MG63 (cell line): ENCODE measurements around the gene HMGXB4. TPM values are rescaled to one million over a fixed set of nuclear protein-coding genes. Genes with fewer than 3 reads are reported as not detected.

Experiments used
- DNase-seq: peaks from one replicate; pipeline ENCODE4 v3.0.0-alpha.2; 2020
- H3K27me3 ChIP-seq: fragments of 250-450 bp; sonication (Bioruptor Pico); 2 replicates; pipeline ENCODE4 v1.5.1; 2020; ENCODE audit warnings: mild to moderate bottlenecking, moderate library complexity
- H3K36me3 ChIP-seq: fragments of 250-450 bp; sonication (Bioruptor Pico); 2 replicates; pipeline ENCODE4 v1.5.1; 2020; ENCODE audit warnings: mild to moderate bottlenecking, moderate library complexity
- H3K4me3 ChIP-seq: fragments of 250-450 bp; sonication (Bioruptor Pico); 2 replicates; pipeline ENCODE4 v1.5.1; 2020; ENCODE audit warnings: mild to moderate bottlenecking, moderate library complexity
- H3K9me3 ChIP-seq: fragments of 250-450 bp; sonication (Bioruptor Pico); 2 replicates; pipeline ENCODE4 v1.5.1; 2020; ENCODE audit warnings: mild to moderate bottlenecking, moderate library complexity
- total RNA-seq: library from RNA; depleted of rRNA; stranded (reverse); fragments of >200 nt; shearing (Covaris generic); gene quantifications from 2 replicates; pipeline ENCODE4 v1.2.3, GENCODE V29; 2014; ENCODE audit warnings: low replicate concordance

The HMGXB4 gene
- total RNA-seq, 1 experiment from 2014 or later = 19.8 TPM

- Histone ChIP-seq H3K9me3 (no peaks in the 10 kb centered on the region), H3K4me3 (no peak overlapping the region), H3K36me3 (peaks cover 10% of the 10 kb centered on the region), H3K27me3 (no peaks in the 10 kb centered on the region)
- DNase-seq = no peak
Measured at GRCh38 chr22:35329114-35329847, 72.0 kb downstream of the HMGXB4 start.

- Histone ChIP-seq H3K27me3 (no peaks in the 10 kb centered on the region), H3K36me3 (peaks cover 8% of the 10 kb centered on the region)
- DNase-seq = no peak
Measured at GRCh38 chr22:35330258-35330861, 73.1 kb downstream of the HMGXB4 start.

DNA sequence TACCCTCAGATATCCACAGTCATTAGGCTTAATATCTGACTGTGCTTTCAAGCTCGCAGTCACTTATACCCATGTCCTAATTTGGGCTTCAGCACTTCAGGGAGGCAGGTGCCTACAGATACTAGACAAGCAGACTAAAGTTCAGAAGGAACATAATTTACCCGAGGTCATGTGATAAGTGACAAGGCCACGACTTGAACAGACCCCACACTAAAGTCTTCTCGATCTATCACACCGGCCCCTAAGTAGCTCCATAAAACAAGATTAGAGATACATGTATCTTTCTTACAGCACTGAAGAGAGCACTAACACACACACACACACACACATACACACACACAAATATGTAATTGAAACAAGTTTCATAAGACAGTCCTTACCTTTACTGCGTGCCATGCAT lies 75.0 kb downstream of the HMGXB4 start:
- H3K36me3 ChIP-seq = peaks cover 8% of the 10 kb centered on the region
- no peaks in the 10 kb centered on the region for H3K9me3 ChIP-seq
- no peak for DNase-seq
- no peak overlapping the region for H3K4me3 ChIP-seq
- H3K27me3 ChIP-seq = no peaks in the 10 kb centered on the region

More at GRCh38 chr22:35330258-35330861, 73.1 kb downstream of the HMGXB4 start:
- H3K4me3 ChIP-seq = no peak overlapping the region
- H3K9me3 ChIP-seq = no peaks in the 10 kb centered on the region

- H3K4me3 ChIP-seq = no peak overlapping the region
- no peak for DNase-seq
- no peaks in the 10 kb centered on the region for H3K27me3 ChIP-seq
- peaks cover 8% of the 10 kb centered on the region for H3K36me3 ChIP-seq
- H3K9me3 ChIP-seq = no peaks in the 10 kb centered on the region
Measured at GRCh38 chr22:35333220-35333619, 75.9 kb downstream of the HMGXB4 start.

DNA sequence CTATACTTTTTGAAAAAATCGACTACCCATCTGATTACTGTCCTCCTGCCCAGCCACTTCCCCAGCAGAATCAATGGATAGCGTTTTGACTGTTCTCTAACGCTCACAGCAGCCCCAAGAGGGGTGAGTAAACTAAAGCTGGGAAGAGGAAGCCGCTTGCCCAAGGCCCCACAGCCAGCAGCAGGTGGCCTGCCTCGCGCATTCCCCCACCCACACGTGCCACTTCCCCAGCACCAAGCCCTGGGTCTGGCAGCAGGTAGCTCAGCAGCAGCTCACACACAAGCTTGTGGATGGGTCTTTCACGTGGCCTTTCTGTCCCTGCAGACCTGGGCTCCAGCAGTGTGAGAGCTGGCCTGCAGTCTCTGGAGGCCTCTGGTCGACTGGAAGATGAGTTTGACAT lies 76.7 kb downstream of the HMGXB4 start:
- H3K9me3 ChIP-seq = no peaks in the 10 kb centered on the region
- H3K36me3 ChIP-seq = peaks cover 8% of the 10 kb centered on the region
- H3K4me3 ChIP-seq = no peak overlapping the region

GRCh38 chr22:35335468-35335867 lies 78.2 kb downstream of the HMGXB4 start:
- peaks cover 4% of the 10 kb centered on the region; the same call in 1 of the 2 replicates for H3K36me3 ChIP-seq
- no peaks in the 10 kb centered on the region for H3K9me3 ChIP-seq
- DNase-seq = no peak
- no peaks in the 10 kb centered on the region for H3K27me3 ChIP-seq
- no peak overlapping the region for H3K4me3 ChIP-seq

More for the DNA sequence above, 76.7 kb downstream of the HMGXB4 start:
- no peaks in the 10 kb centered on the region for H3K27me3 ChIP-seq
- no peak for DNase-seq

GRCh38 chr22:35335936-35336781 lies 78.9 kb downstream of the HMGXB4 start:
- H3K36me3 ChIP-seq = peaks cover 4% of the 10 kb centered on the region; the same call in 1 of the 2 replicates
- H3K4me3 ChIP-seq = no peak overlapping the region
- H3K27me3 ChIP-seq = no peaks in the 10 kb centered on the region
- DNase-seq = no peak
- H3K9me3 ChIP-seq = no peaks in the 10 kb centered on the region

- Histone ChIP-seq H3K4me3 (no peak overlapping the region), H3K36me3 (no peaks in the 10 kb centered on the region; the same call in 1 of the 2 replicates), H3K9me3 (no peaks in the 10 kb centered on the region), H3K27me3 (no peaks in the 10 kb centered on the region)
- no peak for DNase-seq
Measured at GRCh38 chr22:35337932-35338331, 80.6 kb downstream of the HMGXB4 start.

DNA sequence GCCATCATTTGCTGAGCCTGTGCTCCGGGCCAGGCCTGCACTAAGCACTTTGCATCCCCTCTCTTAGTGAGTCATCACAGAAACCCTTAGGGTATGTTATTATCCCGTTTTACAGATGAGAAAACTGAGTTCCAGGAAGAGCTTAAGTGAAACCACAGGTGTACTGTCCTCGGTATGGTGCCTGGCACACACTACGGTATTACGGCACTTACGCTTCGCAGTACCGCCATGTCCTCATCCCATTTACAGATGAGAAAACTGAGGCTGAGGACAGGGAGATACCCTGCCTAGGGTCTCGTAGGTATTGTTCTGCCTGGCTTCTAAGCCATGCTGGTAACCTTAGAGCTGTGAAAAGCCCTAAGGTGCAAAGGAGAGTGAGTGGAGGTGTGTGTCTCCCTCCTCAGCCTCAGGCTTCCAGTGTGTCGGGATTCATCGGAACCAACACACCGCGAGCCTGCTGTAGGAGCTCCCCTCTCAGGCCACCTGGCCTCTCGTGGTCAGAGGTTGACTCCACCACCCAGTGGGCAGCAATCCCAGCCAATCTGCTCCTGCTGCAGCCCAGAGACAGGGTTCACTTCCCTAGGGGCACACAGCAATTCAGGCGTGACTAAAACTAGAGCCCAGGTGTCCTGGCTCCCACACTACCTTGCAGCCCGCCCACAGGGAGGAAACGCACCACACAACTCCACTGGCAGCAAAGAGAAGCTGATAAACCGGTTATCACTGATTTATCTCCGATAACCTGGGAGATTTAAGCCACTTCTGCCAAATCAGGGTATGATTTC lies 84.0 kb downstream of the HMGXB4 start:
- no peak for DNase-seq
- Histone ChIP-seq H3K36me3 (no peaks in the 10 kb centered on the region; the same call in 1 of the 2 replicates), H3K9me3 (no peaks in the 10 kb centered on the region), H3K4me3 (no peak overlapping the region), H3K27me3 (no peaks in the 10 kb centered on the region)

- no peaks in the 10 kb centered on the region for H3K9me3 ChIP-seq
- no peak for DNase-seq
- no peaks in the 10 kb centered on the region for H3K27me3 ChIP-seq
- no peaks in the 10 kb centered on the region; the same call in 1 of the 2 replicates for H3K36me3 ChIP-seq
- no peak overlapping the region for H3K4me3 ChIP-seq
Measured at GRCh38 chr22:35342390-35342789, 85.1 kb downstream of the HMGXB4 start.

DNA sequence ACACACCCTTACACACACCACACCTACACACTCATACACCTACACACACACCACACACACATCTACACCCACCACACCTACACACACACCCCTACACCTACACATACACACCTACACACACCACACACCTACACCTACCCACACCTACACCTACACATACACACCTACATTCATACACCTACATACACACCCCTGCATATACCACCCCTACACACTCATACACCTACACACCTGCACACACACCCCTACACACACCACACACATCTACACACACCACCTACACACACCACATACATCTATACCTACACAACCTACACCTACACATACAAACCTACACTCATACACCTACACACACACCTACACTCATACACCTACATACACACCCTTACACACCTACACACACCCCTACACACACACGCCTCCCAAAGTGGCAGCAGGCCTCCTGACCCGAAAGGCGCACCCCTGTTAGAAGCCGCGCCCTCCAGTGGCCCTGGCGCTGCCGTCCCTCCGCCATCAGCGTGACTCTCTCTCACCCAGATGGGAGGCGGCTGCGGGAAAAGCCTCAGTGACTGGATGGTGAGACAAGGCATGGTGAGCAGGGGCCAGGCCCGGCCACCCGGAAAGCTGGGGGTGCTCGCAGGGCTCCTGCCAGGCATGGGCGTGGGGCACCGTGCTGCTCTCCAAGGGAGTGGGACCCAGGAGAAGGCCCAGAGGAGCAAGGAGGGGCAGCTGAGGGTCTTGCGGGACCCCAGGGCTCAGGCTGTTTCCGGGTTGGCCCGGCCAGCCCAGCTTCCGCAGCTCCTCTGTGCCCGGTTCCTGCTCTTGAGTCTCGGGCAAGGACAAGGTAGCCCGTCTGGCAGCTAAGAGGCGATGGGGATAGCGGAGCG lies 86.6 kb downstream of the HMGXB4 start:
- H3K27me3 ChIP-seq = no peaks in the 10 kb centered on the region
- H3K36me3 ChIP-seq = no peaks in the 10 kb centered on the region
- DNase-seq = no peak
- H3K9me3 ChIP-seq = no peaks in the 10 kb centered on the region
- no peak overlapping the region for H3K4me3 ChIP-seq

DNA sequence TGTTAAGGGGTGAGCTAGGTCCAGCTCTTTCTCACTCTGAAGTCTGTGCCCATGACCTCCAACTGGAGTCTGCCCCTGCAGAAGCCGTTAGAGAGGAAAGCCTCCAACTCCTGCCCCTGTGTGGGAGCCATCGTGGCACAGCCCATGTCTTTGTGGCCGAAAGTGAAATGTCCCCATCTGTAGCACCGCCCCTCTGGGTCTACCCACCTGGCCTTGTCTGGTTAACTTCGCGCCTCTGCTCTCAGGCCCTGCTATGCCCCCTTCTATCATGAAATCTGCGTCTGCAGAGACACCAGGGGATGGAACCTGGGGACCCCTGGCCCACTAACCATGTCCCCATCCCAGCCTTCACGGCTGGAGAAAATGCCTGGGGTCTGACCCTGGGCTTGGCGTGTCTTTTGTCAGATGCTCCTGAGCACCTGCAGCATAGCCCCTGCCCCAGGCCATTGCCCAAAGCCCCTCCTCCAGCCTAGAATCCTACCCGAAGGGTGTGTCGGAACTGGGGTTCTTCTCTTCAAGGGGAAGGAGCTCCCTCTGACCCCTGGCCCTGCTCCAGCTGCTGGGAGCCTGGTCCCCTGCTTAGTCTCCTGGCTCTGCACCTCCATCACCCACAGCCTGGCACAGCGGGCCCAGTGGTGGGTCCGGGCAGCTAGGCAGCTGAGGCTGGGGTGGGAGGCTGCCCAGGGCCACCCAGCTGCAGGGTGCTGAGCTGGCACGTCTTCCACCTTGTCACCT lies 87.8 kb downstream of the HMGXB4 start:
- Histone ChIP-seq H3K4me3 (no peak overlapping the region), H3K9me3 (no peaks in the 10 kb centered on the region), H3K36me3 (no peaks in the 10 kb centered on the region), H3K27me3 (no peaks in the 10 kb centered on the region)
- no peak for DNase-seq
